ENCODE results near the gene FAXC.

FAXC gene

GRCh38 chr6:99225172-99225571 is 124.3 kb downstream of the FAXC start:
- TF ChIP-seq POLR2A (IDR thresholded peaks at IDR 0.05; ENCODE audit: extremely low read depth, insufficient read length), result no peak
- no peak overlapping the region for H3K4me3 ChIP-seq (ENCODE audit: low read depth, low read length)
- DNase-seq (ENCODE audit: low read depth), result no peak
